Tibial nerve (tissue), 4 donors: ENCODE data around the gene WFDC2. TPM values are rescaled to one million over a fixed set of nuclear protein-coding genes. Genes with fewer than 3 reads are reported as not detected.

Source experiments
- DNase-seq, 2 donors: peaks; one replicate each; pipeline ENCODE4 v3.0.0-alpha.2; 2019; ENCODE audit warnings: low spot score in 2 of 2
- H3K27ac ChIP-seq, 4 donors: fragments of 200-600 bp; sonication (generic) in 3 of 4; one replicate each; pipeline ENCODE4 v1.5.1; 2017 to 2019; ENCODE audit warnings: mild to moderate bottlenecking in 1 of 4
- H3K27me3 ChIP-seq, 2 donors: fragments of 200-600 bp; sonication (generic) in 1 of 2; one replicate each; pipeline versions ENCODE4 v1.5.1 to v1.6.0; 2017 to 2019
- H3K36me3 ChIP-seq, 3 donors: fragments of 200-600 bp; sonication (generic); one replicate each; pipeline ENCODE4 v1.5.1; 2018 to 2019
- H3K4me1 ChIP-seq, 4 donors: fragments of 200-600 bp; sonication (generic) in 3 of 4; one replicate each; pipeline ENCODE4 v1.5.1; 2017 to 2019
- H3K4me3 ChIP-seq, 4 donors: fragments of 200-600 bp; sonication (generic) in 3 of 4; one replicate each; pipeline ENCODE4 v1.5.1; 2017 to 2019; ENCODE audit warnings: mild to moderate bottlenecking in 1 of 4, moderate library complexity in 1 of 4
- H3K9me3 ChIP-seq, 4 donors: fragments of 200-600 bp; sonication (generic) in 3 of 4; one replicate each; pipeline ENCODE4 v1.5.1; 2017 to 2019
- CTCF ChIP-seq, 5 experiments: fragments of 200-600 bp in 3 of 5; fragments of 450-650 bp in 2 of 5; sonication (generic) in 3 of 5; IDR thresholded peaks; one replicate each; pipeline ENCODE4 v1.5.1; 2016 to 2019; ENCODE audit warnings: antibody characterized with exemption in 5 of 5, mild to moderate bottlenecking in 3 of 5, moderate library complexity in 2 of 5
- EP300 ChIP-seq, 2 donors: sonication (generic); formaldehyde crosslinking; IDR thresholded peaks; one replicate each; pipeline ENCODE4 v1.6.1; 2017; ENCODE audit warnings: antibody characterized with exemption in 2 of 2, mild to moderate bottlenecking in 1 of 2
- POLR2A ChIP-seq, 2 donors: fragments of 450-650 bp; IDR thresholded peaks; one replicate each; pipeline ENCODE4 v1.6.1; 2017; ENCODE audit warnings: antibody characterized with exemption in 2 of 2, mild to moderate bottlenecking in 2 of 2, moderate library complexity in 2 of 2
- WGBS, 2 donors: methylation state at CpG; one replicate each; pipeline ENCODE4 v1.1.5; 2018; 5-methylcytosine and 5-hydroxymethylcytosine counted together
- total RNA-seq, 4 donors: library from RNA; depleted of rRNA; stranded (reverse); fragments of >200 nt; gene quantifications; one replicate each; pipeline ENCODE4 v1.1.0, GENCODE V29; 2016

WFDC2 gene
- total RNA-seq, 4 donors from 2014 or later: 0.84 to 3.5 TPM; not detected in 2

GRCh38 chr20:45452238-45452637 is 17.3 kb upstream of the WFDC2 start:
- TF ChIP-seq EP300 (IDR thresholded peaks at IDR 0.05): no peak
- no peak for TF ChIP-seq POLR2A (IDR thresholded peaks at IDR 0.05)
- TF ChIP-seq CTCF (IDR thresholded peaks at IDR 0.05): no peak
- H3K27ac ChIP-seq: no peak overlapping the region

GRCh38 chr20:45452772-45453691 is 16.5 kb upstream of the WFDC2 start:
- peaks cover 0 to 5% (median 0%) of the 10 kb centered on the region in 3 donors for H3K36me3 ChIP-seq
- TF ChIP-seq CTCF (IDR thresholded peaks at IDR 0.05) (no peak), EP300 (IDR thresholded peaks at IDR 0.05) (no peak), POLR2A (IDR thresholded peaks at IDR 0.05) (no peak)
- H3K27me3 ChIP-seq: no peaks in the 10 kb centered on the region
- no peaks in the 10 kb centered on the region for H3K4me1 ChIP-seq
- WGBS, 2 donors: 64 to 73% methylated on average over 4 of the region's 4 CpGs
- no peaks in the 10 kb centered on the region for H3K9me3 ChIP-seq
- no peak overlapping the region for H3K27ac ChIP-seq
- DNase-seq: no peak
- no peak overlapping the region for H3K4me3 ChIP-seq

More at GRCh38 chr20:45452238-45452637, 17.3 kb upstream of the WFDC2 start:
- Histone ChIP-seq H3K36me3 (peaks cover 0 to 11% (median 0%) of the 10 kb centered on the region in 3 donors), H3K27me3 (no peaks in the 10 kb centered on the region), H3K4me3 (no peak overlapping the region), H3K4me1 (no peaks in the 10 kb centered on the region), H3K9me3 (no peaks in the 10 kb centered on the region)
- DNase-seq: no peak
- 73 to 78% methylated on average over 4 of the region's 4 CpGs for WGBS, 2 donors

GRCh38 chr20:45456632-45457031 is 12.9 kb upstream of the WFDC2 start:
- Histone ChIP-seq H3K27ac (no peak overlapping the region), H3K9me3 (no peaks in the 10 kb centered on the region), H3K4me1 (no peaks in the 10 kb centered on the region), H3K36me3 (no peaks in the 10 kb centered on the region), H3K27me3 (no peaks in the 10 kb centered on the region), H3K4me3 (no peak overlapping the region)
- DNase-seq: no peak
- TF ChIP-seq EP300 (IDR thresholded peaks at IDR 0.05): no peak
- peak in 1 of 5 experiments; percentile 17 for TF ChIP-seq CTCF (IDR thresholded peaks at IDR 0.05)
- TF ChIP-seq POLR2A (IDR thresholded peaks at IDR 0.05): no peak
- 22 to 23% methylated on average over 6 of the region's 6 CpGs for WGBS, 2 donors

GRCh38 chr20:45459606-45460005 is 9.9 kb upstream of the WFDC2 start:
- no peak overlapping the region for H3K4me3 ChIP-seq
- no peak for TF ChIP-seq POLR2A (IDR thresholded peaks at IDR 0.05)
- TF ChIP-seq CTCF (IDR thresholded peaks at IDR 0.05): no peak
- TF ChIP-seq EP300 (IDR thresholded peaks at IDR 0.05): no peak
- no peaks in the 10 kb centered on the region for H3K9me3 ChIP-seq
- 63 to 67% methylated on average over 5 of the region's 5 CpGs for WGBS, 2 donors
- no peak for DNase-seq
- no peaks in the 10 kb centered on the region for H3K36me3 ChIP-seq
- no peak overlapping the region for H3K27ac ChIP-seq
- H3K27me3 ChIP-seq: no peaks in the 10 kb centered on the region
- H3K4me1 ChIP-seq: no peaks in the 10 kb centered on the region

GRCh38 chr20:45461225-45461624 is 8.3 kb upstream of the WFDC2 start:
- WGBS, 2 donors: 75 to 85% methylated on average over 1 of the region's 1 CpG
- H3K27me3 ChIP-seq: no peaks in the 10 kb centered on the region
- H3K4me1 ChIP-seq: no peaks in the 10 kb centered on the region
- H3K4me3 ChIP-seq: no peak overlapping the region
- no peak for DNase-seq
- H3K36me3 ChIP-seq: no peaks in the 10 kb centered on the region
- TF ChIP-seq EP300 (IDR thresholded peaks at IDR 0.05) (no peak), CTCF (IDR thresholded peaks at IDR 0.05) (no peak), POLR2A (IDR thresholded peaks at IDR 0.05) (no peak)
- H3K27ac ChIP-seq: no peak overlapping the region
- no peaks in the 10 kb centered on the region for H3K9me3 ChIP-seq
